ENCODE results near the gene EML1. TPM values are rescaled to one million over a fixed set of nuclear protein-coding genes. Genes with fewer than 3 reads are reported as not detected.

The EML1 gene, protein sequence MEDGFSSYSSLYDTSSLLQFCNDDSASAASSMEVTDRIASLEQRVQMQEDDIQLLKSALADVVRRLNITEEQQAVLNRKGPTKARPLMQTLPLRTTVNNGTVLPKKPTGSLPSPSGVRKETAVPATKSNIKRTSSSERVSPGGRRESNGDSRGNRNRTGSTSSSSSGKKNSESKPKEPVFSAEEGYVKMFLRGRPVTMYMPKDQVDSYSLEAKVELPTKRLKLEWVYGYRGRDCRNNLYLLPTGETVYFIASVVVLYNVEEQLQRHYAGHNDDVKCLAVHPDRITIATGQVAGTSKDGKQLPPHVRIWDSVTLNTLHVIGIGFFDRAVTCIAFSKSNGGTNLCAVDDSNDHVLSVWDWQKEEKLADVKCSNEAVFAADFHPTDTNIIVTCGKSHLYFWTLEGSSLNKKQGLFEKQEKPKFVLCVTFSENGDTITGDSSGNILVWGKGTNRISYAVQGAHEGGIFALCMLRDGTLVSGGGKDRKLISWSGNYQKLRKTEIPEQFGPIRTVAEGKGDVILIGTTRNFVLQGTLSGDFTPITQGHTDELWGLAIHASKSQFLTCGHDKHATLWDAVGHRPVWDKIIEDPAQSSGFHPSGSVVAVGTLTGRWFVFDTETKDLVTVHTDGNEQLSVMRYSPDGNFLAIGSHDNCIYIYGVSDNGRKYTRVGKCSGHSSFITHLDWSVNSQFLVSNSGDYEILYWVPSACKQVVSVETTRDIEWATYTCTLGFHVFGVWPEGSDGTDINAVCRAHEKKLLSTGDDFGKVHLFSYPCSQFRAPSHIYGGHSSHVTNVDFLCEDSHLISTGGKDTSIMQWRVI
- 1 to 10 TPM; 1.3 TPM for total RNA-seq

DNA sequence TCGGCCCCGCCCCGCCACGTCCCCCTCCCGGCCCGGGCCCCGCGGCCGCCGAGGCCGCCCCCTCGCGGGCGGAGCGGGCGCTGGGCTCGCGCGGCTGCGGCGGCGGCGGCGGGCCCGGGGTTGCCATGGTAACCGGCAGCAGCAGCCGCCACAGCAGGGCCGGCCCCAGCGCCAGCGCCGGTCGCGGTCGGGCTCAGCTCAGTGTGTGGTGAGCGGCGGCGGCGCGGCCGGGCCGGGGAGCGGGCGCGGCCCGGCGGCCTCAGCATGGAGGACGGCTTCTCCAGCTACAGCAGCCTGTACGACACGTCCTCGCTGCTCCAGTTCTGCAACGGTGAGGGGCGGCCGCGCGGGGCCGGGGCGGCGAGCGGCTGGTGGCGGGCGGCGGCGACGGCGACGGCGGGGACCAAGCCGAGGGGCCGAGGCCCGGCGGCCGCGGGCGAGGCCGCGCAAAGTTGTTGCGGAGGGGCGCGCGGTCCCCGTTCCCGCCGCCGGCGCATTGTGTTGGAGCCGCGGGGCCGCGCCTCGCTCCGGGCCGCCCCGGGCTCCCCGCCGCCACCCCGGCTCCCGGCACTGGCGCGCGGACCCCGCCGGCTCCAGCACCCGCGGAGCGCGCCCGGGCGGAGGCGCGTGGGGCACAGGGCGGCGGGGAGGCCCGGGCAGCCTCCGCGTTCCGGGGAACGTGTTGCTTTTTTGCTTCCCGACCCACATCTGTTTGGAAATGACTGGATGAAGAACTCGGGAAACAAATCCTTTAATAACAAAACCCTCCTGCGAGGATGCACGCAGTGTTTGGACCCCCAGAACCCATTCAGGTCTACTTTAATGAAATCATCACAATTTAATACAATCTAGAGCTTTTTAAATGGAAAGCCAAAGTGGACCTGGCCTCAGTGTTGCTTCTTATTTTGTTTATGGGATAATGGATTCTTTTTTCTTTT is at the start of gene EML1:
TSS of gene EML1 (plus strand) at position 201 of the 938 bp plus-strand sequence. CDS start at position 265, 64 bp downstream.
- CTCF ChIA-PET, result no interaction called here
- POLR2A ChIA-PET, result no interaction called here

DNA sequence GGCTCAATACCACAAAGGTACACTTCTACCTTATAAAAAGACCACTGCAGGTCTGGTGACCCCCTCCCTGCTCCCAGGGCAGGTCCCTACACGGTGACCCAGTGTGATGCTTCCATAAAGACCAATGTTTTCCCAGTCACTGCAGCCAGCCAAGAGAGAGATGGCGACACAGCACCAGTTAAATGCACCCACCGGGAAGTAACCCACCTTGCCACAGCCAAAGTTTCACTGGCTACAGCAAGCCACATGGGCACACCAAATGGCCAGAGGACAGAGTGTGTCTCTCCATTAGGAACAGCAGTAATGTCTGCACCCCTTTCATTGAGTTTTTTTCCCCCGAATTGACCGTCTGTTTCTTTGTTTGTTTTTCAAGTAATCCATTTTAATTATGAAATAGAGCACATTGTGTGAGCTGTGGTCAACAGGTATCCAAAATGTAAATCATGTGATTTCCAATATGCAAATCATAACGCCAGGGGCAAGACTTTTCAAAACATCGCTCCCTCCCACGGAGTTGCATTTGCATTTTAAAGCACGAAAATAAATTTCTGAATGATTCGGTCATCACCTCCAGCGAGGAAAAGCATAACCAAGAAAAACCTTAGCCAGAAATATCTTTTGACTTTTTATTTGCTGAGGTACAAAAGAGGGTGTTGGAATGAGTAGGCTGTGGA is 48.9 kb upstream of the EML1 start:
- POLR2A ChIA-PET, result no interaction called here
- CTCF ChIA-PET, result no interaction called here

DNA sequence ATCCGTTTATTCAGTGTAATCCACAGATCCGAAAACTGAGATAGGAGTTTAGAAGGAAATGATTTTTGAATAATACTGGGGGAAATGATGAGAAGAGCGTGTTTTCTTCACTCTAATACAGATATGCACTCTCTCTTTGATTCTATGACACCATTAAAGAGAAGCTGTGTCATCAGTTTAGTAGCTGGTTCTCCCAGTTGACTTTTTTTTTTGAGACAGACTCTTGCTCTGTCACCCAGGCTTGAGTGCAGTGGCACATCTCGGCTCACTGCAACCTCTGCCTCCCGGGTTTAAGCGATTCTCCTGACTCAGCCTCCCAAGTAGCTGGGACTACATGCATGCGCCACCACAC is 48.4 kb upstream of the EML1 start:
- ChIA-PET POLR2A (no interaction called here), CTCF (no interaction called here)

DNA sequence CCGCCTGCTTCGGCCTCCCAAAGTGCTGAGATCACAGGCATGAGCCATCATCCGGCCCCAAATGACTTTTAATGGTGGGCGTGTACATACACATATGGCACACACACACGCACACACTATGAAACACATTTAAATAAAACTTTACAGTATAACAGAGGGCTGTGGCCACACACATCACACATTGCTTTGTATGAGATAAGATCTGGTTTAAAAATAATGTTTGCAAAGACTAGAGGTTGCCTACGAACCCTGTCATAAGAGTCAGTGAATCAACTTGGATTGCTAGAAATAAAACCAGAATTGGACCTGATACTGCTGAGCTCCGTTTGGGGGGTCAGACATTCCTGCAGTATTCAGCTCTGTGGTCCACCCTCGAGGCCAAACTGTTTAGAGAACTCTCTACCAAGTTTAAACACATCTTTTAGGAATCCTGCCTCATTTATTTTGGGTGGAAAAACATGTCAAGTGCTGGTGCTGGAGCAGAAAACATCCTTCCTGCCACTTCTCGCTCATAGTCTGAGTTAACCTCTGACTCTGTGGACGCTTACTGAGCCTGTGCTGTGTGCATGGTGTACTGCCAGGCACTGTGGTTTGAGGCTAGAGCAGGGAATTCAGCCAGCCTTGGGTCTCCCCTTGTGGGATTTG is 47.8 kb upstream of the EML1 start:
- ChIA-PET POLR2A (no interaction called here), CTCF (no interaction called here)

DNA sequence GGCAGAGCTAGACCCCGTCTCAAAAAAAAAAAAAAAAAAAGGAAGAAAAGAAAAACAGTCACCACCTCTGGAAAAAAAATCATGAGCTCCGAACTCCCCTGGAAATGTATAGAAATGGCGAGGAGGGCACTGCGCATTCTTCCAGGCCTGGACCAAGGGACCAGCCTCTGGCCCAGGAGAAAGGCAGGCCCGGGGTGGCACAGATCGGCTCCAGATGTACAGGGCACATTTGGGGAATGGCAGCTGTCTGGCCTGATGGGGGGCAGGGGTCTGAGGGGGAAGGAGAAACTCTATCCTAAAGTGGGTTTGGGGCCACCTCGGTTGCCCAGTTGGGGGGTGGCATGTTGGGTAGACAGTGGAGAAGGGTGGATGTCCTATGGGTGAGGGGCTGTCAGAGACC is 46.0 kb upstream of the EML1 start:
- ChIA-PET CTCF (no interaction called here), POLR2A (no interaction called here)

DNA sequence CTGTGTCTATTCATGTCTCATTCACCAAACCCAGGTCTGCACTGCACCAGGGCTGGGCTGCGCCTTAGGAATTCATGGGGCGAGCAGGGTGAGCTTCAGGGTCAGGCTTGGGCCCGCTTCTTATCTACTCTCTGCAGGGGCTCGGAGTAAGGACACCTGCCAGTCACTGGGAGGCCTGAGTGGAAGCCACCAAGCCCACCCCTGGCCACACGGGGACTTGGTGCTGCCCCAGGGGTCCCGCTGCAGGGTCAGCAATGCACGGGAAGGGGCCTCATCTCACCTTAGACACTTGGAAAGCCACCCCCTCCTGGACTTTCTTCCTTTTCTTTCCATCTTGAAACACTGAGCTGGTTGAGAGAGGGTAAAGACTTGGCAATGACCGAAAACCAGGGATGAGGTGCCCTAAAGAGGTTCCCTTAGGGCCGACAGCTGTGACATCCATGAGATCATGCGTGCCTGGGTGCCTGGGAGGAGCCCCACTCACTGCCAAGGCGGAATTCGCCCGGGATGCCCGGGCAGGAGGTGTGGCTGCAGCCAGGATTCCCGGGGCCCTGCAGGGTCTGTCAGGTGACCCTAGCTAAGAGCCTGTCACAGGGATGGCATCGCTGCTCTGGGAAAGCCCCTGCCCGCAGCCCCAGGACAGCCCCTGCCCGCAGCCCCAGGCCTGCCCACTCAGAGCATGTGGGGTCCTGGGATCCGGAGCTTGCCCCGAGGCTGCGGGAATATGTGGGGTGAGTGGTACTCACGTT is 45.5 kb upstream of the EML1 start:
- POLR2A ChIA-PET, result no interaction called here
- CTCF ChIA-PET, result no interaction called here

DNA sequence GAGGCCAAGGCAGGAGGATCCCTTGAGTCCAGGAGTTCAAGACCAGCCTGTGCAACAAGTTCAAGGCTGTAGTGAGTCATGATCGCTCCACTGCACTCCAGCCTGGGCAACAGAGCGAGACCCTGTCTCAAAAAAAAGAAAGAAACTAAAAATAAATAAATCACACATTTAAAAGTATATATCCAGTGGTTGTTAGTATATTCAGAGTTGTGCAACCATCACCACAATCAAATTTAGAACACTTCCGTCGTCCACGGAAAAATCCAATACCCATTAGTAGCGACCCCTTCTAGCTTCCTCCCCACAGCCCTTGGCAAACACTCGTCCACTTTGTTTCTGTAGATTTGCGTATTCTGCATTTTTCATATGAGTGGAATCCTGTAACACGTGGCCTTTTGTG is 44.7 kb upstream of the EML1 start:
- CTCF ChIA-PET, result no interaction called here
- POLR2A ChIA-PET, result no interaction called here

DNA sequence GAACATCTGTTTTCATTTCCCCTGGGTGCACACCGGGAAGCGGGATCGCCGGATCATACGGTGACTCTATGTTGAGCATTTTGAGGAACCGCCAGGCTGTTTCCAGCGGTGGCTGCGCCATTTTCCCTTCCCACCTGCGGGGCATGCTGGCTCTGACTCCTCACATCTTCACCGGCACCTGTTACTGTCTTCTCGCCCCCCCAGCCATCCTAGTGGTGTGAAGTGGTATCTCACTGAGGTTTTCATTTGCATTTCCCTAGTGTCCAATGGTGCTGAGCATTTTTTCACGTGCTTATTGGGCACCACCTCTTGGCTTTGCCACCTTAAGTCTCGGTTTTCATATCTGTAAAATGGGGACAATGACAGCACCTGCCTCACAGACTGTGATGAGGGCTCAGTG is 44.1 kb upstream of the EML1 start:
- CTCF ChIA-PET, result no interaction called here

DNA sequence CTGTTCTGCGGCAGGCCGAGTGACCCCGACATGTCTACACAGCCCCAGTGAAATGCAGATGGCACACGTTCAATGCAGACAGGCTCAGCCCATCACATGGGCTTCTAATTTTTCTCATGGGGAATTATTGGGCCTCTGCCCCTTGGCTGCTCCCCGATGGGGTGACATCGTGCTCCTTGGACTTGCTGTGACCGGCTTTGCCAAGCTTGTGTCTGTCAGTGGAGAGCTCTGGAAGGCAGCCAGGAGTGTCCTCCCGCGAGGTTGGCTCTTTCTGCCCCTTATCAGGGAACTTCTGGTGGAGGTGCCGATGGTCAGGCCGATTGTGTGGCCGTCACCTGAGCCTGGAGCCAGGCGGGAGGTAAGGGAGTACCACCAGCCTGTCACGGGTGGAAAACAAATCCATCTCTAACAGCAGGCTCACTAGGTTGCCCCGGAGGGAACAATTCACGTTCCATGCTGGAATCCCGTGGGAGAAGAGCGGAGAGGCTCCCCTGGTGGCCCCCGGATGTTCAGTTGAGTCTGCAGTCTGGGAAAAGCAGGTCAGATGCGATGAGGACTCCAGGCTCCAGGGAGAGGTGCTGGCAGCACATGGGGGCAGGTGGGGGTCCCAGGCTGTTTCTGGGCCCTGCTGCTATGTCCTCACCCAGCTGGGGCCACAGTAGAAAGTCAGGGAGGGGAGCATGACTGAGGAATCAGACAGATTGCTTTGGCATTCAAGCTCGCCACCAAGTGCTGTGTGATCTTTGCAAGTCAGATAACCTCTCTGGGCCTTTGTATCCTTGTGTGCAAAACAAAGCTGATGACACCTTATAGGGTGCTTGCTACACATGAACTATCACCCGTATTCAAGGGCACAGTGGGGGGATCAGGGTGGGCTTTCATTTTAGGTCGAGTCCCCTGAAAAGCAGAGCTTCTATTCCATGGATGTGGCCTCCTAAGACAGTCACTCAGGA is 43.2 kb upstream of the EML1 start:
- ChIA-PET CTCF (interaction anchor here (0.9 kb wide), 1 partner anchor 20 kb away, joined by 3 read pairs; no protein-coding TSS in a partner anchor), POLR2A (no interaction called here)

More for the DNA sequence above, 44.1 kb upstream of the EML1 start:
- POLR2A ChIA-PET, result no interaction called here

DNA sequence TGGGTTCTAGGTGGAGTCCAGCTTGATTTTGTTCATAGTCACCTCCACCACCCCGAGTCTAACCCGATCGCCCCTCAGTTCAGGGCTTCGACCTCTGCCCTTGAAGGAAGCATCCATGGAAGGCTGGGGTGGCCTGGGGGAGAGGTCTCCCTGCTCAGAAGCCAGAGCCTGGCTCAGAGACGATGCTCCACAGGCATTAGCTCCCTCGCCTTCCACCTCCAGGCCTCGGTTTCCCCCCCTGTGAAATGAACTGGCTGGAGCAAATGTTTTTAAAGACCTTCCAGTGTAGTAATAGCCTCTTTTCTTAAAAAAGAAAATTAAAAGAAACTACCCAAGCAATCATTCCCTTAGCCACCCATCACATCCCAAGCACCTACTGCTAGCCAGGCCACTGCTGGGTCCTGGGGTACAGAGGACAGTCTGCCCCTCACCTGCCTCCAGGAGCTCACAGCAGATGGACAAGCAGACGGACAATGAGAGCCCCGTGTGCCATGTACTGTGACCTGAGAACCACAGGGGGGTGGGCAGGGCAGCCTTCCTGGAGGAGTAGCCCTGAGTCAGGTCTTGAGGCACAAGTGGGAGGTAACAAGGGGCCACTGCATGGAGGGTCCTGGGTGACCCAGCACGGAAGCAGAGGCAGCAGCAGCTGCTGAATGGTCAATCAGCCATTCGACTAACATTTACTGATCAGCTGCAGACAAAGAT is 42.3 kb upstream of the EML1 start:
- POLR2A ChIA-PET, result no interaction called here
- CTCF ChIA-PET, result interaction anchor here (0.9 kb wide), 1 partner anchor 21 kb away, joined by 3 read pairs; no protein-coding TSS in a partner anchor

DNA sequence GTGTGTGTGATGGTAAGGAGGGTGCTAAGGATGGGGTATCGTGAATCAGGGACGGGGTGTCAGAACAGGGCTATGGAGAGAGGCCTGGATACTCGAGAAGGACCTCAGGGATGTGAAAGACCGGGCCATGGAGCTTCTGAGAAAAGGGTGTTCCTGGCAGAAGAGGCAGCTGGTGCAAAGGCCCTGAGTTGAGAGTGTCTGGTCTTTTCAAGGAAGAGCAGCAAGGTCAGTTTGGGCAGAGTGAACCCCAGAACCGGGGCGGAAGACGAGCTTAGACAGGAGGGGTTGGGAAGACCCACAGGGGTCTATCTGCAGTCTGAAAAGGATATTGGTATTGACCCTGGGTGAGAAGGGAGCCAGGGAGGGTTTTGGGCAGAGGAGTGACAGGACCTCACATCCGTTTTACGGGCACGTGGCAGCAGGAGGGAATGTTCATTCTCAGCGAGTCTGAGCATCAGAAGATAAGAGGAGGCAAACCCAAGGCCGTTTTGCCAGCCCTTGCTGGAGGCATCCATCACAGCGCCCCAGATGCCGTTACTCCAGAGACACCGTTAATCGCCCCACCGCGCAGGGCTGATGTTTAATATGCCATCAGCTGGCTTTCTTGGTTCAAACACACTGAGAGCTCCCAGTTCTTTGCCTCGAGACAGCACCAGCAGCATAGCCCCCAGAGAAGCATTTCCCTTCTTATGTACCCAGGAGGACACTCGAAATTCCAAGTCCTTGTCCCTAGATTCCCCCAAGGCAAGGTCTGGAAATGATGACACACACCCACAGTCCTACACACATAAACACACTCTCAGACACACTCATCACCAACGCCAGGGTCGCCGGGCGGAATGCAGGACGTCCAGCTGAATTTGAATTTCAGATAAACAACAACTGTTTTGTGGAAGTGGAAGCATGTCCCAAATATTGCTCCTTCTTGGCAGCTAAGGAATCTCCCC is 41.4 kb upstream of the EML1 start:
- CTCF ChIA-PET, result interaction anchor here (0.6 kb wide), 1 partner anchor 148 kb away, joined by 3 read pairs; no protein-coding TSS in a partner anchor

DNA sequence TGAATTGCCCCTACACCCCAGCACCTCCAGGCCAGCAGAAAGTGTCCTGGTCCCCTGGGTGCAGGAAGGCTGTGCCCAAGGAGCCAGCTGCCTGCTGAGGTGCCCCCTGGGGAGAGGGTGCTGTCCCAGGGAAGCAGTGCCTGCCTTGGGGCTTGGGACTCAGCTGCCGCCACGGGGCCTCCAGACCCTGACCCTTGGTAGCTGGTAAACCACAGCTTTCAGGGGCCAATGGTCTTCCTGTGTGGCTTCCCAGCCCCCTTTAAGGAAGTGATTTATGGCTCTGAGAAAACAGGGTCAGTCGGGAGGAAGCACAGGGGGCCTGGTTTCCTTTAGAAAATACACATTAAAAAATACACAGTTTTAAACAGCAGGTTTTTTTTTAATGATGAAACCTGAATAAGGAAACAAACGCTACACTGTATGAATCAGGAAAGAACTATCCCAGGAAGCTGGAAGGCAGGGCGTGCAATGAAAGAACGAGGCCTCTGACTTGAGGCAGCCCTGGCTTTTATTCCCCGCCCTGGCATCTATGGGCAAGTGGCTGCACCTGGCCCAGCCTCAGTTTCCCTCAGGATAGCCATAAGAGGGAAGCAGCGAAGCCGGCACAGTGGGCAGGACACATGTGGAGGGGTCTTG is 40.6 kb upstream of the EML1 start:
- POLR2A ChIA-PET, result no interaction called here
- CTCF ChIA-PET, result no interaction called here

More for the DNA sequence above, 41.4 kb upstream of the EML1 start:
- POLR2A ChIA-PET, result no interaction called here

DNA sequence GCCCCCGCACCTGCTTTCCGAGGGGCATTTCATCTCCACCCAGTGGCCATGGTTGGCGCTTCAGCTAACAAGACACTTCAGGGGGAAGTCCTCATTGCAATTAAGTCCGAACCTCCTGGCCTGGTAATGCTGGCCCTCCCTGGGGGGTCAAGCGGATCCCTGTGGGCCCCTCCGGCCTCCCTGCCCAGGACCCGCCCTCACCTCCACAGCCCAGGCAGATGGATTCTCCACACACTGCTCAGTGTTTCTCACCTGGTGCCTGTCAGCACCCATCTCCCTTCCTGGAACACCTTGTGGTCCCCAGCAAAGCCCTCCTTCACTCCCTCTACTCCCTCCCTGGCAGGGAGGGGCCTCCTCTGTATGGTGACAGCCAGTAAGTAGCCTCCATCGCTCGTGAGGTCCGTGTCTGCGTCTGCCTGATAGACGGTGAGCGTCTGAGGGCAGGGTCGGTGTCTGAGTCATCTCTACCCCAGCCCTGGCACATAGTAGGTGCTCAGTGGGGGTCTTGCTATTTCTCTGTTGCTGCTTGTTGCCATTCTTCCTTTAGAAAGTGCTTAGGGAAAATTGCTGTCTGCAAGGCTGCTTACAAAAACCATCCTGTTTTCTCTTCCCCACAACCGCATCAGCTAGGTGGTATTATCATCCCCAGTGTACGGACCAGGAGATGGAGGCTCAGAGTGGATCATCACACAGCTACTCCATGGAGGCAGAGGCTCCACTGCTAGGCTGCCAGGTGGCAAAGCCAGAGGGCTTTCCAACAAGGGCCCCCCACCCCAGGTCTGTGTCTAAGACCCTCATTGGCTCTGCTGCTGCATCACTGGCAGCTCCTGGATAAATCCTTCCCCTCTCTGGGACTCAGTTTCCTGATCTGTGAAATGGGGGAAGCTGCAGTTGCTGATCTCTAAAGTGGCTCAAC is 39.7 kb upstream of the EML1 start:
- CTCF ChIA-PET, result no interaction called here

More for the DNA sequence above, 39.7 kb upstream of the EML1 start:
- POLR2A ChIA-PET, result no interaction called here
